Thoracic aorta endothelial cell (primary cell): ENCODE results near the gene HYOU1. TPM values are rescaled to one million over a fixed set of nuclear protein-coding genes. Genes with fewer than 3 reads are reported as not detected.

Experiments used
- small RNA-seq: library from RNA; depleted of rRNA; stranded (forward); fragments of <200 nt; gene quantifications from one replicate; pipeline ENCODE3, GENCODE V24; 2012
- total RNA-seq: library from RNA; depleted of rRNA; stranded (reverse); fragments of >200 nt; gene quantifications from 2 replicates; pipeline ENCODE4 v1.2.3, GENCODE V29; 2012

Gene HYOU1
- 193 and 228 TPM in 2 replicates for total RNA-seq

GRCh38 chr11:119057000-119057769, at the start of gene HYOU1:
HYOU1 (minus strand) TSS chr11:119057205; CDS start chr11:119056160, 1,045 bp downstream.

GRCh38 chr11:119101759-119102423, 44.9 kb upstream of the HYOU1 start, which contains the start of gene DPAGT1:
DPAGT1 (minus strand) TSS chr11:119101853; CDS start chr11:119101655, 198 bp downstream.

GRCh38 chr11:119084663-119085436, 27.8 kb upstream of the HYOU1 start, which contains the start of gene HMBS:
HMBS (plus strand) TSS chr11:119084881; CDS start chr11:119085034, 153 bp downstream.

GRCh38 chr11:119067371-119068222, 10.6 kb upstream of the HYOU1 start, which contains the start of gene VPS11:
VPS11 (plus strand) TSS chr11:119067818; CDS start chr11:119067824, 6 bp downstream.

GRCh38 chr11:119030329-119031047, 26.5 kb downstream of the HYOU1 start, which contains the start of gene SLC37A4:
SLC37A4 (minus strand) TSS chr11:119030877.

GRCh38 chr11:119018074-119018938, 38.7 kb downstream of the HYOU1 start, which contains the start of the genes RPS25 and TRAPPC4:
RPS25 (minus strand) TSS chr11:119018343; CDS start chr11:119018284, 59 bp downstream.
TRAPPC4 (plus strand) TSS chr11:119018766; CDS start chr11:119018796, 30 bp downstream.

GRCh38 chr11:118997627-118998387, 59.2 kb downstream of the HYOU1 start, which contains the start of gene CENATAC:
CENATAC (plus strand) TSS chr11:118998138; CDS start chr11:118998198, 60 bp downstream.

Small RNA genes lying within 50 kb of the gene (small RNA-seq; reads per million reads assigned to genes)
- gene AP003392.2 (not detected), gene RF00017 (not detected), gene RF00019 (not detected)

Other genes starting within 250 kb of the HYOU1 start
- not detected in 2 replicates for gene CXCR5, start 173.3 kb downstream of the HYOU1 start, total RNA-seq
- 10.4 and 21.6 TPM in 2 replicates for gene BCL9L, start 131.3 kb downstream of the HYOU1 start, total RNA-seq
- not detected in 2 replicates for gene UPK2, start 100.9 kb downstream of the HYOU1 start, total RNA-seq
- not detected in 2 replicates for gene FOXR1, start 85.4 kb downstream of the HYOU1 start, total RNA-seq
- 25.0 and 28.0 TPM in 2 replicates for gene CENATAC, start 59.1 kb downstream of the HYOU1 start, total RNA-seq
- 1,706 and 2,770 TPM in 2 replicates for gene RPS25, start 38.9 kb downstream of the HYOU1 start, total RNA-seq
- gene TRAPPC4, start 38.4 kb downstream of the HYOU1 start, total RNA-seq: 52.0 TPM in 2 replicates
- 16.9 and 23.3 TPM in 2 replicates for gene SLC37A4, start 26.3 kb downstream of the HYOU1 start, total RNA-seq
- 23.1 and 25.0 TPM in 2 replicates for gene VPS11, start 10.6 kb upstream of the HYOU1 start, total RNA-seq
- 10.9 and 12.3 TPM in 2 replicates for gene HMBS, start 27.7 kb upstream of the HYOU1 start, total RNA-seq
- gene DPAGT1, start 44.6 kb upstream of the HYOU1 start, total RNA-seq: 29.9 and 36.0 TPM in 2 replicates
- gene C2CD2L, start 50.1 kb upstream of the HYOU1 start, total RNA-seq: 4.4 and 5.5 TPM in 2 replicates
- 19.8 and 21.8 TPM in 2 replicates for gene HINFP, start 64.4 kb upstream of the HYOU1 start, total RNA-seq
- 0.13 and 0.57 TPM in 2 replicates for gene ABCG4, start 91.8 kb upstream of the HYOU1 start, total RNA-seq
- 8.5 and 13.9 TPM in 2 replicates for gene NLRX1, start 111.5 kb upstream of the HYOU1 start, total RNA-seq
- gene NHERF4, start 128.3 kb upstream of the HYOU1 start, total RNA-seq: not detected in 2 replicates
- gene CBL, start 149.1 kb upstream of the HYOU1 start, total RNA-seq: 36.7 and 46.1 TPM in 2 replicates